DND-41 (cell line): Measurements from ENCODE around the gene ANKRD23.

ENCODE experiments used
- CTCF ChIP-seq: IDR thresholded peaks from 2 replicates; pipeline ENCODE4 v1.5.1; 2012; ENCODE audit warnings: borderline replicate concordance, low read length, moderate library complexity, mild to moderate bottlenecking; ENCODE audit not compliant: poor library complexity, severe bottlenecking; ENCODE audit errors: extremely low read depth
- EZH2 ChIP-seq: IDR thresholded peaks from 3 replicates; pipeline ENCODE4 v1.6.1; 2012; ENCODE audit warnings: borderline replicate concordance, low read depth, mild to moderate bottlenecking, moderate library complexity, low read length, inconsistent platforms; ENCODE audit not compliant: severe bottlenecking

GRCh38 chr2:96844405-96844808 is 586 bp upstream of the ANKRD23 start:
- TF ChIP-seq CTCF = no peak
- no peak for TF ChIP-seq EZH2
